Panc1 (cell line): ENCODE measurements around the gene RBCK1. TPM values are rescaled to one million over a fixed set of nuclear protein-coding genes. Genes with fewer than 3 reads are reported as not detected.
"Not testable (repeated sequence)": the region's sequence is repeated elsewhere in the genome, so short reads cannot be mapped to it uniquely, and the experiment has no call there.

Experiments
- ATAC-seq: fragments of 200-7000 bp; cut with Tn5 transposase; 2 replicates; pipeline ENCODE4 v1.9.1; 2020; ENCODE audit warnings: mild to moderate bottlenecking, moderate library complexity
- BruUV-seq: library from RNA; stranded (reverse); fragments of 400-500 nt; replicated peaks from 2 replicates; lab custom pipeline; 2021; lab: Mats Ljungman, UMichigan
- CTCF ChIA-PET: fragments of 300-600 bp; sonication (Branson Sonifier 250); formaldehyde crosslinking; loops from one replicate; lab custom pipeline; 2022; ENCODE audit warnings: antibody characterized with exemption; lab: Charles Lee
- POLR2A ChIA-PET: fragments of 300-600 bp; sonication (Branson Sonifier 250); formaldehyde crosslinking; loops from one replicate; lab custom pipeline; 2022; ENCODE audit warnings: antibody characterized with exemption; lab: Charles Lee
- DNase-seq: peaks from one replicate; pipeline ENCODE4 v3.0.0-alpha.2; 2010; ENCODE audit warnings: low read depth, low spot score
- H3K27ac ChIP-seq: 2 replicates; pipeline ENCODE4 v1.5.1; 2011; ENCODE audit warnings: mild to moderate bottlenecking, low read length, inconsistent platforms
- H3K27me3 ChIP-seq: fragments of 200-500 bp; sonication (Bioruptor generic); 2 replicates; pipeline ENCODE4 v1.6.0; 2014; ENCODE audit warnings: low read length, inconsistent platforms; ENCODE audit not compliant: control insufficient read depth, insufficient read depth
- H3K36me3 ChIP-seq: fragments of 200-500 bp; sonication (Bioruptor generic); 2 replicates; pipeline ENCODE4 v1.5.1; 2014; ENCODE audit warnings: inconsistent platforms, mild to moderate bottlenecking, low read length, moderate library complexity; ENCODE audit not compliant: control insufficient read depth, insufficient read depth
- H3K4me1 ChIP-seq: 2 replicates; pipeline ENCODE4 v1.5.1; 2011; ENCODE audit warnings: inconsistent platforms, mild to moderate bottlenecking, low read length, moderate library complexity; ENCODE audit not compliant: control insufficient read depth, insufficient read depth
- H3K4me3 ChIP-seq, 2 experiments: 2 replicates each; pipeline ENCODE4 v1.5.1; 2011 to 2012; ENCODE audit warnings: low read depth in 2 of 2, low read length in 2 of 2, mild to moderate bottlenecking in 2 of 2, inconsistent platforms in 1 of 2, moderate library complexity in 1 of 2
- H3K9me3 ChIP-seq: fragments of 200-500 bp; sonication (Bioruptor generic); 2 replicates; pipeline ENCODE4 v1.5.1; 2014; ENCODE audit warnings: low read depth, mild to moderate bottlenecking, inconsistent platforms, low read length, moderate library complexity; ENCODE audit not compliant: control insufficient read depth, insufficient read depth
- POLR2AphosphoS5 ChIP-seq: IDR thresholded peaks from 2 replicates; pipeline ENCODE4 v1.6.1; 2012; ENCODE audit warnings: mild to moderate bottlenecking, low read depth, low read length, moderate library complexity
- SIN3A ChIP-seq: IDR thresholded peaks from 2 replicates; pipeline ENCODE4 v1.6.1; 2012; ENCODE audit warnings: low read depth, mild to moderate bottlenecking, low read length, moderate library complexity, borderline replicate concordance; ENCODE audit not compliant: insufficient read depth
- TCF7L2 ChIP-seq: IDR thresholded peaks from 2 replicates; pipeline ENCODE4 v1.6.1; 2011; ENCODE audit warnings: mild to moderate bottlenecking, low read depth, low read length, inconsistent platforms
- in situ Hi-C: cut with HindIII; loops from 2 replicates; pipeline ENCODE4 v1.10.0; 2016; ENCODE audit warnings: low sequenced_read_pairs, low pct_unique_long_range_greater_than_20kb
- intact Hi-C: fragments of 100-400 bp; cut with micrococcal nuclease; formaldehyde crosslinking; loops from one replicate; pipeline ENCODE4 v1.10.0; 2022; ENCODE audit not compliant: unreplicated experiment
- total RNA-seq: library from RNA; stranded (reverse); gene quantifications from one replicate; pipeline ENCODE4 v1.2.1, GENCODE V29; 2021; ENCODE audit not compliant: unreplicated experiment
- TF ChIP-seq, protein P1 (sequence below): fragments of 450-650 bp; IDR thresholded peaks from 2 replicates; pipeline ENCODE4 v1.5.1; 2017; ENCODE audit warnings: mild to moderate bottlenecking
- TF ChIP-seq, protein P2 (sequence below), 2 experiments: IDR thresholded peaks; 2 replicates each; pipeline ENCODE4 v1.6.1; 2011 to 2012; ENCODE audit warnings: low read depth in 2 of 2, control low read depth in 1 of 2, low read length in 1 of 2, mild to moderate bottlenecking in 1 of 2, moderate library complexity in 1 of 2; ENCODE audit not compliant: insufficient read depth in 1 of 2

RBCK1 gene
- total RNA-seq, 1 experiment from 2014 or later = 97.1 TPM

DNA sequence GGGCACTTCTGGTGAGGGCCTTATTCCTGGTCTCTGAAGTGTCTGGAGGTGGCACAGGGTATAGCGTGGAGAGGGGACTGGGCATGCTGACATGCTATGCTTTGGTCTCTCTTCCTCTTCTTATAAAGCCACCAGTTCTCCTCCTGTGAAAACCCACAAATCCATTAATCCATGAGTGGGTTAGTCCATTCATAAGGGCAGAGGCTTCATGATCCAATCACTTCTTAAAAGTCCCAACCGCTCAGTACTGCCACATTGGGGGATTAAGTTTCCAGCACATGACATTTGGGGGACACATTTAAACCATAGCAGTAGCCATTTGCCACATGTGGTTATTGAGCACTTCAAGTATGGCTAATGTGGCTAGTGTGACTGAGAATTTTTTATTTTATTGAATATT lies 31.3 kb upstream of the RBCK1 start:
- no peak for TF ChIP-seq POLR2AphosphoS5
- ATAC-seq (no peak), DNase-seq (no peak)
- H3K9me3 ChIP-seq = no peaks in the 10 kb centered on the region
- peaks cover 15% of the 10 kb centered on the region; the same call in 1 of the 2 replicates for H3K4me1 ChIP-seq
- H3K36me3 ChIP-seq = no peaks in the 10 kb centered on the region
- H3K27ac ChIP-seq = no peak overlapping the region; the same call in 1 of the 2 replicates
- no peak overlapping the region for H3K4me3 ChIP-seq
- no peaks in the 10 kb centered on the region for H3K27me3 ChIP-seq
- in situ Hi-C loops (no loop called here), intact Hi-C loops (no loop called here)
- ChIA-PET CTCF (no interaction called here), POLR2A (no interaction called here)
- no TSS peak for BruUV-seq

DNA sequence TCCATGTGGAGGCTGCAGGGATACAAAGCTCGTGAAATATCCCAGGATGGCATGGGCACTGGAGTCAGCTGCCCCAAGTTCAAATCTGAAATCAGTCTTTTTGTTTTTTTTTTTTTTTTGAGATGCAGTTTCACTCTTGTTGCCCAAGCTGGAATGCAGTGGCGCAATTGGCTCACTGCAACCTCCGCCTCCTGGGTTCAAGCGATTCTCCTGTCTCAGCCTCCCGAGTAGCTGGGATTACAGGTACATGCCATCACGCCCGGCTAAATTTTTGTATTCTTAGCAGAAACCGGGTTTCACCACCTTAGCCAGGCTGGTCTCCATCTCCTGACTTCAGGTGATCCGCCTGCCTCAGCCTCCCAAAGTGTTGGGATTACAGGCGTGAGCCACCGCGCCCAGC lies 30.5 kb upstream of the RBCK1 start:
- Histone ChIP-seq H3K27ac (peak overlapping the region; percentile 78; the same call in 1 of the 2 replicates), H3K4me1 (peaks cover 13% of the 10 kb centered on the region)
- POLR2A ChIA-PET, CTCF ChIA-PET, in situ Hi-C loops, DNase-seq, ATAC-seq, BruUV-seq, H3K36me3 ChIP-seq, H3K27me3 ChIP-seq, intact Hi-C loops, H3K9me3 ChIP-seq, H3K4me3 ChIP-seq: not testable (repeated sequence)

DNA sequence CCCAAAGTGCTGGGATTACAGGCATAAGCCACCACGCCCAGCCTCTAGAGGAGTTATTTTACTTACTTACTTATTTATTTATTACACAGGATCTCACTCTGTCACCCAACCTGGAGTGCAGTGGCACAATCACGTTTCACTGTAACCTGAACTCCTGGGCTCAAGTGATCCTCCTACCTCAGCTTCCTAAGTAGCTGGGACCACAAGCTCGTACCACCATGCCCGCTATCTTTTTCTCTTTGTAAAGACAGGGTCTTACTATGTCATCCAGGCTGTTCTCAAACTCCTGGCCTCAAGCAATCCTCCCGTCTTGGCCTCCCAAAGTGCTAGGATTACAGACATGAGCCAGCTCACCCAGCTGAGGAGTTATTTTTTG lies 29.1 kb upstream of the RBCK1 start:
- POLR2A ChIA-PET = no interaction called here
- Histone ChIP-seq H3K27me3 (no peaks in the 10 kb centered on the region), H3K36me3 (no peaks in the 10 kb centered on the region), H3K4me3 (no peak overlapping the region), H3K9me3 (no peaks in the 10 kb centered on the region), H3K27ac (peak overlapping the region; percentile 78; the same call in 1 of the 2 replicates), H3K4me1 (peaks cover 17% of the 10 kb centered on the region)
- no peak for DNase-seq
- CTCF ChIA-PET = no interaction called here
- no TSS peak for BruUV-seq
- TF ChIP-seq, protein P1, sequence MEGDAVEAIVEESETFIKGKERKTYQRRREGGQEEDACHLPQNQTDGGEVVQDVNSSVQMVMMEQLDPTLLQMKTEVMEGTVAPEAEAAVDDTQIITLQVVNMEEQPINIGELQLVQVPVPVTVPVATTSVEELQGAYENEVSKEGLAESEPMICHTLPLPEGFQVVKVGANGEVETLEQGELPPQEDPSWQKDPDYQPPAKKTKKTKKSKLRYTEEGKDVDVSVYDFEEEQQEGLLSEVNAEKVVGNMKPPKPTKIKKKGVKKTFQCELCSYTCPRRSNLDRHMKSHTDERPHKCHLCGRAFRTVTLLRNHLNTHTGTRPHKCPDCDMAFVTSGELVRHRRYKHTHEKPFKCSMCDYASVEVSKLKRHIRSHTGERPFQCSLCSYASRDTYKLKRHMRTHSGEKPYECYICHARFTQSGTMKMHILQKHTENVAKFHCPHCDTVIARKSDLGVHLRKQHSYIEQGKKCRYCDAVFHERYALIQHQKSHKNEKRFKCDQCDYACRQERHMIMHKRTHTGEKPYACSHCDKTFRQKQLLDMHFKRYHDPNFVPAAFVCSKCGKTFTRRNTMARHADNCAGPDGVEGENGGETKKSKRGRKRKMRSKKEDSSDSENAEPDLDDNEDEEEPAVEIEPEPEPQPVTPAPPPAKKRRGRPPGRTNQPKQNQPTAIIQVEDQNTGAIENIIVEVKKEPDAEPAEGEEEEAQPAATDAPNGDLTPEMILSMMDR = no peak
- TF ChIP-seq POLR2AphosphoS5 (no peak), TCF7L2 (no peak), SIN3A (no peak)
- TF ChIP-seq, protein P2, sequence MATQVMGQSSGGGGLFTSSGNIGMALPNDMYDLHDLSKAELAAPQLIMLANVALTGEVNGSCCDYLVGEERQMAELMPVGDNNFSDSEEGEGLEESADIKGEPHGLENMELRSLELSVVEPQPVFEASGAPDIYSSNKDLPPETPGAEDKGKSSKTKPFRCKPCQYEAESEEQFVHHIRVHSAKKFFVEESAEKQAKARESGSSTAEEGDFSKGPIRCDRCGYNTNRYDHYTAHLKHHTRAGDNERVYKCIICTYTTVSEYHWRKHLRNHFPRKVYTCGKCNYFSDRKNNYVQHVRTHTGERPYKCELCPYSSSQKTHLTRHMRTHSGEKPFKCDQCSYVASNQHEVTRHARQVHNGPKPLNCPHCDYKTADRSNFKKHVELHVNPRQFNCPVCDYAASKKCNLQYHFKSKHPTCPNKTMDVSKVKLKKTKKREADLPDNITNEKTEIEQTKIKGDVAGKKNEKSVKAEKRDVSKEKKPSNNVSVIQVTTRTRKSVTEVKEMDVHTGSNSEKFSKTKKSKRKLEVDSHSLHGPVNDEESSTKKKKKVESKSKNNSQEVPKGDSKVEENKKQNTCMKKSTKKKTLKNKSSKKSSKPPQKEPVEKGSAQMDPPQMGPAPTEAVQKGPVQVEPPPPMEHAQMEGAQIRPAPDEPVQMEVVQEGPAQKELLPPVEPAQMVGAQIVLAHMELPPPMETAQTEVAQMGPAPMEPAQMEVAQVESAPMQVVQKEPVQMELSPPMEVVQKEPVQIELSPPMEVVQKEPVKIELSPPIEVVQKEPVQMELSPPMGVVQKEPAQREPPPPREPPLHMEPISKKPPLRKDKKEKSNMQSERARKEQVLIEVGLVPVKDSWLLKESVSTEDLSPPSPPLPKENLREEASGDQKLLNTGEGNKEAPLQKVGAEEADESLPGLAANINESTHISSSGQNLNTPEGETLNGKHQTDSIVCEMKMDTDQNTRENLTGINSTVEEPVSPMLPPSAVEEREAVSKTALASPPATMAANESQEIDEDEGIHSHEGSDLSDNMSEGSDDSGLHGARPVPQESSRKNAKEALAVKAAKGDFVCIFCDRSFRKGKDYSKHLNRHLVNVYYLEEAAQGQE (IDR thresholded peaks at IDR 0.05; ENCODE audit: insufficient read depth in 1 of 2, low read depth in 2 of 2, low read length in 1 of 2) = no peak
- ATAC-seq = no peak
- in situ Hi-C loops = no loop called here
- intact Hi-C loops = no loop called here
